Nephron (organoid): ENCODE data around the gene SHKBP1.
"Not testable (repeated sequence)": the region's sequence is repeated elsewhere in the genome, so short reads cannot be mapped to it uniquely, and the experiment has no call there.

Experiments
- H3K27ac Mint-ChIP-seq, 3 experiments: 2 replicates each; pipeline ENCODE4 v1.8.0; 2020; ENCODE audit warnings: mixed read lengths in 3 of 3, mild to moderate bottlenecking in 2 of 3, moderate library complexity in 1 of 3
- H3K27me3 Mint-ChIP-seq: 2 replicates; pipeline ENCODE4 v1.8.0; 2021; ENCODE audit warnings: low read depth, mild to moderate bottlenecking, moderate library complexity, mixed read lengths
- H3K36me3 Mint-ChIP-seq: 2 replicates; pipeline ENCODE4 v1.8.0; 2020; ENCODE audit warnings: low read depth, mixed read lengths
- H3K4me1 Mint-ChIP-seq: 2 replicates; pipeline ENCODE4 v1.8.0; 2020; ENCODE audit warnings: mixed read lengths
- H3K4me3 Mint-ChIP-seq, 3 experiments: 2 replicates each; pipeline ENCODE4 v1.8.0; 2020; ENCODE audit warnings: mild to moderate bottlenecking in 3 of 3, mixed read lengths in 3 of 3, moderate library complexity in 2 of 3
- H3K9me3 Mint-ChIP-seq: 2 replicates; pipeline ENCODE4 v1.8.0; 2020; ENCODE audit warnings: mixed read lengths
- TF ChIP-seq, protein P1 (sequence below), 3 experiments: fragments of 200-600 bp; sonication (generic); IDR thresholded peaks; one replicate each; pipeline ENCODE4 v1.5.0; 2021; ENCODE audit warnings: antibody characterized with exemption in 3 of 3; ENCODE audit not compliant: unreplicated experiment in 3 of 3

The SHKBP1 gene

DNA sequence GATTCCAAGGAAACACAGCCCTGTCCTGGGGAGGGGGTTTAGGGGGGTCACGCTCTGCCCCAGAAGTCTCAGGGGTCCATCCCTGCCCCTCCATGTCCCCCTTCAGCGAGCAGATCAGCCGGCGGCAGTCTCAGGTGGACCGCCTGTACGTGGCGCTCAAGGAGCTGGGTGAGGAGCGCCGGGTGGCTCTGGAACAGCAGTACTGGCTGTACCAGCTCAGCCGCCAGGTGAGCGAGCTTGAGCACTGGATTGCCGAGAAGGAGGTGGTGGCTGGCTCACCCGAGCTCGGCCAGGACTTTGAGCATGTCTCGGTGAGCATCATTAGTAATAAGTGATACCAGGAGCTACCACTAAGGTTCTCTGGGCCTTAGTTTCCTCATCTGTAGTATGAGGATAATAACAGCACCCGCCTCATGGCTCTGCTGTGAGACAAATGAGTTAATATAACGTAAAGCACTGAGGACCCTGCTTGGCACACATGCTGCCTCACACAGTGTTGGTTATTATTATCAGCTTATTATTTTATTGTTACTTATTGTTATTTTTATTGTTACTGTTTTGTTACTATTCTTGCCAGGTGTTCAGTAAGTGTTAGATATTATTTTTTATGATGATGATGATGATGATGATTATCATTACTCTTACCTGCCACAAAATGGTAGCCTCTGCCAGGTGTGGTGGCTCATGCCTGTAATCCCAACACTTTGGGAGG lies 20.5 kb upstream of the SHKBP1 start:
- Mint-ChIP-seq H3K4me3 (no peak overlapping the region), H3K36me3 (no peaks in the 10 kb centered on the region), H3K4me1 (no peaks in the 10 kb centered on the region), H3K27me3 (peaks cover 77% of the 10 kb centered on the region), H3K27ac (no peak overlapping the region), H3K9me3 (no peaks in the 10 kb centered on the region)
- TF ChIP-seq, protein P1, sequence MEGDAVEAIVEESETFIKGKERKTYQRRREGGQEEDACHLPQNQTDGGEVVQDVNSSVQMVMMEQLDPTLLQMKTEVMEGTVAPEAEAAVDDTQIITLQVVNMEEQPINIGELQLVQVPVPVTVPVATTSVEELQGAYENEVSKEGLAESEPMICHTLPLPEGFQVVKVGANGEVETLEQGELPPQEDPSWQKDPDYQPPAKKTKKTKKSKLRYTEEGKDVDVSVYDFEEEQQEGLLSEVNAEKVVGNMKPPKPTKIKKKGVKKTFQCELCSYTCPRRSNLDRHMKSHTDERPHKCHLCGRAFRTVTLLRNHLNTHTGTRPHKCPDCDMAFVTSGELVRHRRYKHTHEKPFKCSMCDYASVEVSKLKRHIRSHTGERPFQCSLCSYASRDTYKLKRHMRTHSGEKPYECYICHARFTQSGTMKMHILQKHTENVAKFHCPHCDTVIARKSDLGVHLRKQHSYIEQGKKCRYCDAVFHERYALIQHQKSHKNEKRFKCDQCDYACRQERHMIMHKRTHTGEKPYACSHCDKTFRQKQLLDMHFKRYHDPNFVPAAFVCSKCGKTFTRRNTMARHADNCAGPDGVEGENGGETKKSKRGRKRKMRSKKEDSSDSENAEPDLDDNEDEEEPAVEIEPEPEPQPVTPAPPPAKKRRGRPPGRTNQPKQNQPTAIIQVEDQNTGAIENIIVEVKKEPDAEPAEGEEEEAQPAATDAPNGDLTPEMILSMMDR (IDR thresholded peaks at IDR 0.05; ENCODE audit: unreplicated experiment in 3 of 3), result no peak

DNA sequence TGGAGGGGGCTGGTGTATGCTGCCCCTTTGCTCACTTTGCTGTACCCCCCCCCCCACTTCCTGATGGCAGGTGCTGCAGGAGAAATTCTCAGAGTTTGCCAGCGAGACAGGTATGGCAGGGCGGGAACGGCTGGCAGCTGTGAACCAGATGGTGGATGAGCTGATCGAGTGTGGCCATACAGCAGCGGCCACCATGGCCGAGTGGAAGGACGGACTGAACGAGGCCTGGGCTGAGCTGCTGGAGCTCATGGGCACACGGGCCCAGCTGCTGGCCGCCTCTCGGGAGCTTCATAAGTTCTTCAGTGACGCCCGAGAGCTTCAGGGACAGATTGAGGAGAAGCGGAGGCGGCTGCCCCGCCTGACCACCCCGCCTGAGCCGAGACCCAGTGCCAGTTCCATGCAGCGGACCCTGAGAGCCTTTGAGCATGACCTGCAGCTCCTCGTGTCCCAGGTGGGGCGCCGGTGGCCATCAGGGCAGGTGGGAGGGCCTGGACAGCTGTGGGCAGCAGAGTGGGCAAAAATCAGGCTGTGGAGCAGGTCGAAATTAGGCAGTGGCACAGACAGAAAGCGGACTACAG lies 19.6 kb upstream of the SHKBP1 start:
- Mint-ChIP-seq H3K27ac (no peak overlapping the region), H3K36me3 (no peaks in the 10 kb centered on the region)

DNA sequence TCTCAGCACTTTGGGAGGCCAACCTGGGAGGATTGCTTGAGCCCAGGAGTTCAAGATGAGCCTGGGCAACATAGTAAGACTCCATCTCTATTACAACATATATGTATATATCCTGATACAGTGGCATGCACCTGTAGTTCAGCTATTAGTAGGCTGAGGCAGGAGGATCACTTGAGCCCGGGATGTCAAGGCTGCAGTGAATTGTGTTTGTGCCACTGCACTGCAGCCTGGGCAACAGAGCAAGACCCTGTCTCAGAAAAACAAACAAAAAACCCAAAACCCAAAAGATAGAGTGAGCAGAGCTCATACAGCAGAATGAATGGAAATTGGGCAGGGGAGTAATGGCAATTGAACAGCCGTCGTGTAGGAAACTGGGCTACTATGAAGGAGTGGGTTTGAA lies 17.3 kb upstream of the SHKBP1 start:
- Mint-ChIP-seq H3K9me3 (no peaks in the 10 kb centered on the region), H3K4me3 (no peak overlapping the region)
- TF ChIP-seq, protein P1 (IDR thresholded peaks at IDR 0.05; ENCODE audit: unreplicated experiment in 3 of 3), result no peak

More for the DNA sequence above, 19.6 kb upstream of the SHKBP1 start:
- Mint-ChIP-seq H3K9me3 (no peaks in the 10 kb centered on the region), H3K4me3 (no peak overlapping the region), H3K4me1 (no peaks in the 10 kb centered on the region), H3K27me3 (peaks cover 81% of the 10 kb centered on the region)
- TF ChIP-seq, protein P1 (IDR thresholded peaks at IDR 0.05; ENCODE audit: unreplicated experiment in 3 of 3), result no peak

DNA sequence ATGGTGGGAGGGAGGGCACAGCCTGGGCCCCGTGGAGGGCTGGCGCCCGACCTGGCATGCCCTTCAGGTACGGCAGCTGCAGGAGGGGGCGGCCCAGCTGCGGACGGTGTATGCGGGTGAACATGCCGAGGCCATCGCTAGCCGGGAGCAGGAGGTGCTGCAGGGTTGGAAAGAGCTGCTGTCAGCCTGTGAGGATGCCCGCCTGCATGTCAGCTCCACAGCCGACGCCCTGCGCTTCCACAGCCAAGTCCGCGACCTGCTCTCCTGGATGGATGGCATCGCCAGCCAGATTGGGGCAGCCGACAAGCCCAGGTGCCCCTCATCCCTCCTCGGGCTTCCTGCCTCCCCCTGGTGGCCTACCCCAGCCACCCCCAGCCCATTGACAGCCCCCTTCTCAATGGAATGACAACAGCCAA lies 16.6 kb upstream of the SHKBP1 start:
- Mint-ChIP-seq H3K27ac (no peak overlapping the region), H3K4me3 (no peak overlapping the region), H3K4me1 (no peaks in the 10 kb centered on the region), H3K27me3 (peaks cover 74% of the 10 kb centered on the region), H3K36me3 (no peaks in the 10 kb centered on the region), H3K9me3 (no peaks in the 10 kb centered on the region)
- TF ChIP-seq, protein P1 (IDR thresholded peaks at IDR 0.05; ENCODE audit: unreplicated experiment in 3 of 3), result no peak

More for the DNA sequence above, 17.3 kb upstream of the SHKBP1 start:
- no peaks in the 10 kb centered on the region for H3K36me3 Mint-ChIP-seq
- H3K4me1 Mint-ChIP-seq, result no peaks in the 10 kb centered on the region
- peaks cover 74% of the 10 kb centered on the region for H3K27me3 Mint-ChIP-seq
- H3K27ac Mint-ChIP-seq, result no peak overlapping the region

DNA sequence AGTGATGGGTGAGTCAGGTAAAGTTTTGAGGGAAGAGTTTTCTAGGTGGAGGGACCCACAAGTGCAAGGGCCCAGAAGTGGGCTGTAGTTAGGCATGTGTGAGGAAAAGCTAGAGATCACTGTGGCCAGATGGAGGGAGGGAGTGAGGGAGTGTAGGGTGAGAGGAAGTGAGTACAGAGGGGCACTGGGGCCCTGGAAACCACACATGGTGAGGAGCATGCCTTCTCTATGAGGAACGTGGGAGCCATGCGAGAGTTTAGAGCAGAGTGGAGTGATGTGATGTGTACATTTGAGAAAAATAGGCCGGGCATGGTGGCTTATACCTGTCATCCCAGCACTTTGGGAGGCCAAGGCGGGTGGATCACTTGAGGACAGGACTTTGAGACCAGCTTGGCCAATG lies 14.7 kb upstream of the SHKBP1 start:
- Mint-ChIP-seq H3K36me3 (no peaks in the 10 kb centered on the region), H3K4me1 (no peaks in the 10 kb centered on the region), H3K27me3 (peaks cover 78% of the 10 kb centered on the region), H3K4me3 (no peak overlapping the region), H3K27ac (no peak overlapping the region), H3K9me3 (no peaks in the 10 kb centered on the region)
- TF ChIP-seq, protein P1 (IDR thresholded peaks at IDR 0.05; ENCODE audit: unreplicated experiment in 3 of 3), result no peak

DNA sequence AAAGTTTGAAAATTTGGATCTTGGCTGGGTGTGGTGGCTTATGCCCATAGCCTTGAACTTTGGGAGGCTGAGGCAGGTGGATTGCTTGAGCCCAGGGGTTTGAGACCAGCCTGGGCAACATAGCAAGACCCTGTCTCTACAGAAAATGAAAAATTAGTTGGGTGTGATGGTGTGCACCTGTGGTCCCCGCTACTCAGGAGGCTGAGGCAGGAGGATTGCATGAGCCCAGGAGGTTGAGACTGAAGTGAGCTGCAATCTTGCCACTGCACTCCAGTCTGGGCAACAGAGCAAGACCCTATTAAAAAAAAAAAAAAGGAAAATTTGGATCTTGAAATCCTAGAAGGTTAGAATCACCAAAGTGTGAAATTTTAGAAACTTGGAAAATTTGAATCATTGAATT lies 12.1 kb upstream of the SHKBP1 start:
- not testable (repeated sequence) for H3K4me1 Mint-ChIP-seq, H3K36me3 Mint-ChIP-seq, H3K27ac Mint-ChIP-seq, H3K4me3 Mint-ChIP-seq, H3K9me3 Mint-ChIP-seq
- H3K27me3 Mint-ChIP-seq, result peaks cover 83% of the 10 kb centered on the region
